CD4-positive, CD25-positive, alpha-beta regulatory T cell (primary cell): ENCODE data around the gene SEC24C. TPM values are rescaled to one million over a fixed set of nuclear protein-coding genes. Genes with fewer than 3 reads are reported as not detected.
A peak's percentile ranks its signal among the peaks of the same experiment; 100 is the strongest.
"Not testable (repeated sequence)": the region's sequence is repeated elsewhere in the genome, so short reads cannot be mapped to it uniquely, and the experiment has no call there.

Source experiments
- ATAC-seq, 2 donors: fragments of 150-1000 bp; cut with Tn5 transposase; one replicate each; pipeline ENCODE4 v1.10.0; 2021; ENCODE audit warnings: low read depth in 2 of 2, moderate number of reproducible peaks in 2 of 2, moderate library complexity in 1 of 2
- DNase-seq, 3 donors: peaks; one replicate each; pipeline versions ENCODE4 v3.0.0 to v3.0.0-alpha.2; 2012 to 2022; ENCODE audit warnings: mixed read lengths in 1 of 3
- H3K27ac ChIP-seq: one replicate; pipeline ENCODE4 v1.7.0; 2013; ENCODE audit warnings: mild to moderate bottlenecking, low read length; ENCODE audit not compliant: insufficient read depth, poor library complexity, severe bottlenecking
- H3K27me3 ChIP-seq: one replicate; pipeline ENCODE4 v1.7.0; 2013; ENCODE audit warnings: low read length; ENCODE audit not compliant: control insufficient read depth, insufficient read depth
- H3K36me3 ChIP-seq: one replicate; pipeline ENCODE4 v1.7.0; 2013; ENCODE audit warnings: mild to moderate bottlenecking, low read length, moderate library complexity; ENCODE audit not compliant: control insufficient read depth, insufficient read depth
- H3K4me1 ChIP-seq: 2 replicates; pipeline ENCODE4 v1.7.0; 2013; ENCODE audit warnings: mild to moderate bottlenecking, low read length; ENCODE audit not compliant: insufficient read depth, control insufficient read depth, poor library complexity, severe bottlenecking
- H3K4me3 ChIP-seq: one replicate; pipeline ENCODE4 v1.7.0; 2013; ENCODE audit warnings: low read depth, mild to moderate bottlenecking, low read length, moderate library complexity
- H3K9me3 ChIP-seq, 2 experiments: 1 replicate in 1 of 2; 2 replicates in 1 of 2; pipeline ENCODE4 v1.7.0; 2013; ENCODE audit warnings: low read length in 2 of 2, mild to moderate bottlenecking in 1 of 2, moderate library complexity in 1 of 2; ENCODE audit not compliant: control insufficient read depth in 2 of 2
- H3K27ac Mint-ChIP-seq, 3 donors: one replicate each; pipeline ENCODE4 v1.8.0; 2020 to 2022; ENCODE audit warnings: mild to moderate bottlenecking in 3 of 3, mixed read lengths in 3 of 3, moderate library complexity in 2 of 3
- H3K27me3 Mint-ChIP-seq: one replicate; pipeline ENCODE4 v1.8.0; 2022; ENCODE audit warnings: mild to moderate bottlenecking, mixed read lengths
- H3K36me3 Mint-ChIP-seq: one replicate; pipeline ENCODE4 v1.8.0; 2020; ENCODE audit warnings: mixed read lengths
- H3K4me1 Mint-ChIP-seq, 4 donors: one replicate each; pipeline ENCODE4 v1.8.0; 2020 to 2022; ENCODE audit warnings: mixed read lengths in 4 of 4, mild to moderate bottlenecking in 1 of 4
- H3K4me3 Mint-ChIP-seq, 4 donors: one replicate each; pipeline ENCODE4 v1.8.0; 2020 to 2022; ENCODE audit warnings: mild to moderate bottlenecking in 4 of 4, mixed read lengths in 4 of 4, moderate library complexity in 3 of 4
- H3K9me3 Mint-ChIP-seq, 7 donors: one replicate each; pipeline ENCODE4 v1.8.0; 2020 to 2022; ENCODE audit warnings: mixed read lengths in 7 of 7, mild to moderate bottlenecking in 3 of 7, moderate library complexity in 2 of 7
- polyA plus RNA-seq, 4 donors: library from polyadenylated mRNA; unstranded; fragments of 300-500 nt; fragmentation: Illumina TruSeq; gene quantifications; one replicate each; pipeline ENCODE4 v1.2.3, GENCODE V29; 2021
- total RNA-seq: library from RNA; stranded (reverse); gene quantifications from one replicate; pipeline ENCODE4 v1.2.3, GENCODE V29; 2022

The SEC24C gene
- total and polyA plus RNA-seq, 5 donors from 2014 or later: 30.2 to 78.2 (median 39.3) TPM

DNA sequence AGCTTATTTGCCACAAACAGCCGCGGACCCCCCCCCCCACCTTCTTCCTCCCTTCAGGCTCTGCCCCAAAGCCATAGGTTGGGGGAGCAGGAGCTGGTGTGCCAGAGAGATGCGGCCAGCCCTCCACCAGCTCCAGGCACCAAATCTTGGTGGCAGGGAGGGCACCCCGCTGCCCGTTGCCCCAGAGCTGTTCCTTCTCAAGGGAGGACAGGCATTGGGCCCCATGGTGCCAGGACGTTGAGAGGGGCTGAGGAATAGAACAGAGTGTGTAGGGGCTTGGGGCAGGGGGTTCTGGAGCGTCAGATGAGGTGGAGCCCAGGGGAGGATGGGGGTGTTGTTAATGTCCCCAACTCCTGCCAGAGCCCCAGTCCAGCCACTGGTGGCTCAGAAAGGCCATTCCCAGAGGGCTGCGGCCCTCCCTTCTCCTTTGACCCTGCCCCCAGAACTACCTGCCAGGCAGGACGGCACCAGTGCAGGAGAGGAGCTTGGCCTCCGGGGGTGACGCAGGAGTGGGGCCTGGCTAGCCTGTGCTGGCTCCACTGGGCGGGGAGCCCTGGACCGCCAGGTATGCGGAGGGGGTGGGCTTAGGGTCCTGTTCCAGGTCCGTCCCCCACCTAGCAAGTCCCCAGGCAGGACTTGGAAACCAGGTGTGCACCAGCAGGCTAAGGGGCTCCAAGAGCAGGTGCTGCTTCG is 10.0 kb upstream of the SEC24C start:
- DNase-seq (no peak), ATAC-seq (no peak)
- Histone ChIP-seq H3K4me1 (peaks cover 16% of the 10 kb centered on the region), H3K27me3 (no peaks in the 10 kb centered on the region), H3K36me3 (peaks cover 2% of the 10 kb centered on the region), H3K4me3 (no peak overlapping the region), H3K9me3 (no peaks in the 10 kb centered on the region), H3K27ac (no peak overlapping the region)
- peak overlapping the region in 1 of 3 donors; percentile 82 for H3K27ac Mint-ChIP-seq
- H3K36me3 Mint-ChIP-seq: no peaks in the 10 kb centered on the region
- H3K4me3 Mint-ChIP-seq: no peak overlapping the region
- H3K27me3 Mint-ChIP-seq: no peaks in the 10 kb centered on the region
- H3K4me1 Mint-ChIP-seq: peaks cover 3 to 29% (median 10%) of the 10 kb centered on the region in 4 donors
- peaks cover 0 to 2% (median 0%) of the 10 kb centered on the region in 7 donors for H3K9me3 Mint-ChIP-seq

DNA sequence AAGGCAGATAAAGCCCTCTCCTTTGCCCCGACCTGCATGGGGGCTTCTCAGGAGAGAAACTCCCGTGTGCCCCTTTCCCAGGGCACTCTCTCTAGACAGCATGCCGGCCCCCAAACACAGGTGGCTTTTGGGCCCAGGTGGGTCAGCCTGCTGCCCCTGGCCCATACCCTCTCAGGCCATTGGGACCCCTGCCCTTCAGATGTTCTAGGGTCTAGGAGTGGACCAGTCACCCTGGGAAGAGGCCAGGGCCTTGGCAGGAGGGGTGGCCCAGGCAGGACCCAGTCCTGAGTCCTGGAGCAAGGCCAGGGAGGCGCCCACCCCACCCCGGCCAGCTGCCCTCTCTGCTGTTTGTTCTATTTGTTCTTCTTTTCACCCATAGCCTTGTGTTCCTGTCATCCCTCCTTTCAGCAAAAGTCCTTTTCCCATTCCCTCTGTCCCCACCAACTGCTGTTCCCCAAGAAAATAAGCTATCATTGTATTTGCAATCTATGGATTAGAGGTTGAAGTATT is 9.3 kb upstream of the SEC24C start:
- no peaks in the 10 kb centered on the region for H3K36me3 Mint-ChIP-seq
- no peak overlapping the region for H3K27ac Mint-ChIP-seq
- peaks cover 0 to 24% (median 6%) of the 10 kb centered on the region in 4 donors for H3K4me1 Mint-ChIP-seq
- no peaks in the 10 kb centered on the region for H3K27me3 Mint-ChIP-seq
- Histone ChIP-seq H3K4me1 (peaks cover 16% of the 10 kb centered on the region), H3K27me3 (no peaks in the 10 kb centered on the region), H3K9me3 (no peaks in the 10 kb centered on the region), H3K27ac (no peak overlapping the region), H3K36me3 (peaks cover 2% of the 10 kb centered on the region), H3K4me3 (no peak overlapping the region)
- H3K9me3 Mint-ChIP-seq: peaks cover 0 to 2% (median 0%) of the 10 kb centered on the region in 7 donors
- ATAC-seq: no peak
- no peak for DNase-seq
- peak overlapping the region in 1 of 4 donors; percentile 3 for H3K4me3 Mint-ChIP-seq

DNA sequence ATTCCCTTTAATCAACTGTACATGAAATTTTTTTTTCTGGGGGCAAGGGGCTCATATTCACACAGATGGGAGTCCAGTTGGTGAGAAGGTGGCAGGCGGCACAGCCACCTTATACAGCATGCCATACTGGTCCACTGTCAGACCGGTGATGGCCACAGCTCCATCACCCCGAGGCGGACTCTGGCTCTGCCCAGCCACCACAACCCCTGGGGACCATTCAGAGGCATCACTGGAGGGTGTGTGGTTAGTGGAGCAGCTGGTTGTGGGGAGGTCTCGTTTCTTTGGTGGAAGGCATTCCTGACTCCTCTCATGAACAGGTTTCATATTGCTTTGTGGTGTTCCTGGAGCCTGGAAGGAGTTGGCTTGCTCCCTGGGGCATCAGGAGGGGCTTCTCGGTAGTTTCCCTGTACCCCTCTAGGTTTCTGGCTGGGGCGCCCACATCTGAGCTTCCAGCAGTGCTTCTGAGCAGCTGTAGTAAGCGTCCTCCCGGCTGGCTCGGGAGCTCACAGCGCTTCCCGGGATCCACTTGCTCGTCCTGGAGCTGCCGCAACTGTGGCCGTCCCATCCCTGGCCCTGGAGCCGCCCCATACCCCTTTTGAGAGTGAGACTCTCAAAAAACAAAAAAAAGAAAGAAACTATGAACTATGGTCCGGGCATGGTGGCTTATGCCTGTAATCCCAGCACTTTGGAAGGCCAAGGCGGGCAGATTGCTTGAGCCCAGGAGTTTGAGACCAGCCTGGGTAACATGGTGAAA is 3.5 kb upstream of the SEC24C start:
- H3K9me3 Mint-ChIP-seq, H3K36me3 ChIP-seq, H3K27me3 ChIP-seq, H3K36me3 Mint-ChIP-seq, H3K27me3 Mint-ChIP-seq, H3K9me3 ChIP-seq, H3K4me3 ChIP-seq, DNase-seq, H3K27ac Mint-ChIP-seq, H3K27ac ChIP-seq, ATAC-seq: not testable (repeated sequence)
- Mint-ChIP-seq H3K4me3 (peak overlapping the region in 1 of 4 donors; percentile 51), H3K4me1 (peaks cover 7 to 25% (median 18%) of the 10 kb centered on the region in 4 donors)
- peaks cover 19% of the 10 kb centered on the region for H3K4me1 ChIP-seq

DNA sequence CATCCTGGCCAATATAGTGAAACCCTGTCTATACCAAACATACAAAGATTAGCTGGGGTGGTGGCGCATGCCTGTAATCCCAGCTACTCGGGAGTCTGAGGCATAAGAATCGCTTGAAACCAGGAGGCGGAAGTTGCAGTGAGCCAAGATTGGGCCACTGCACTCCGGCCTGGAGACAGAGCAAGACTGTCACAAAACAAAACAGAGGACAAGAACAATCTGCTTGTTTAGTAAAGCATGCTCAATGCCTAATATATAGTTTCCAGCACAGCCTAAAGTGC is 1.8 kb upstream of the SEC24C start:
- Histone ChIP-seq H3K4me1 (peaks cover 30% of the 10 kb centered on the region), H3K36me3 (peaks cover 8% of the 10 kb centered on the region), H3K4me3 (no peak overlapping the region), H3K27ac (no peak overlapping the region), H3K9me3 (no peaks in the 10 kb centered on the region), H3K27me3 (no peaks in the 10 kb centered on the region)
- Mint-ChIP-seq H3K27me3 (no peaks in the 10 kb centered on the region), H3K4me1 (peaks cover 7 to 37% (median 26%) of the 10 kb centered on the region in 4 donors), H3K27ac (peak overlapping the region; percentile 31 to 99 (median 38)), H3K36me3 (no peaks in the 10 kb centered on the region), H3K9me3 (peaks cover 0 to 2% (median 0%) of the 10 kb centered on the region in 7 donors), H3K4me3 (peak overlapping the region in 3 of 4 donors; percentile 96 to 100 (median 100))
- DNase-seq: no peak
- no peak for ATAC-seq

DNA sequence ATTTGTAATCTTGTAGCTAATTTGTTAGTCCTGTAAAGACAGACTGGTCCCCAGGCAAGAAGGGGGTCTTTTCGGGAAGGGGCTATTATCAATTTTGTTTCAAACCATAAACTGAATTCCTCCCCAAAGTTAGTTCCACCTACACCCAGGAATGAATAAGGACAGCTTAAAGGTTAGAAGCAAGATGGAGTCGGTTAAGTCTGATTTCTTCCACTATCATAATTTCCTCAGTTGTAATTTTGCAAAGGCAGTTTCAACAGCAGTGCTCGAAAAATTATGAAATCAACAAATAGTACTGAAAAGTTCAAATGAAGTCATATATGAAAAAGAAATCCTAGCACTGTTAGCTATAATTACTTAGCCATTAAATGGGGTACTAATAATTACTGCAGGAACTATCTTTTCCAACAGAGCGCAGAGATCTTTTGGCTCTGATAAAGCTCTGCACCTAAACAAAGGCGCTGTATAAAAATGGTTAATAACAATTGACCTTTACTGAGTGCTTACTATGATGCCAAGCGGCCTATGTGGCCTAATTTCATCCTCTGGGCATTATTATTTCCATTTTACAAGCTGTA is 756 bp upstream of the SEC24C start:
- H3K27ac ChIP-seq: peak overlapping the region; percentile 98
- Mint-ChIP-seq H3K4me3 (peak overlapping the region; percentile 96 to 100 (median 100)), H3K27ac (peak overlapping the region; percentile 99 to 100 (median 100)), H3K27me3 (no peaks in the 10 kb centered on the region), H3K9me3 (peaks cover 0 to 2% (median 0%) of the 10 kb centered on the region in 7 donors), H3K4me1 (peaks cover 7 to 37% (median 26%) of the 10 kb centered on the region in 4 donors), H3K36me3 (no peaks in the 10 kb centered on the region)
- no peaks in the 10 kb centered on the region for H3K9me3 ChIP-seq
- peak overlapping the region; percentile 96 for H3K4me3 ChIP-seq
- ATAC-seq: no peak
- DNase-seq: peak in 1 of 3 donors; percentile 16
- no peaks in the 10 kb centered on the region for H3K27me3 ChIP-seq
- H3K36me3 ChIP-seq: peaks cover 5% of the 10 kb centered on the region
- H3K4me1 ChIP-seq: peaks cover 30% of the 10 kb centered on the region

DNA sequence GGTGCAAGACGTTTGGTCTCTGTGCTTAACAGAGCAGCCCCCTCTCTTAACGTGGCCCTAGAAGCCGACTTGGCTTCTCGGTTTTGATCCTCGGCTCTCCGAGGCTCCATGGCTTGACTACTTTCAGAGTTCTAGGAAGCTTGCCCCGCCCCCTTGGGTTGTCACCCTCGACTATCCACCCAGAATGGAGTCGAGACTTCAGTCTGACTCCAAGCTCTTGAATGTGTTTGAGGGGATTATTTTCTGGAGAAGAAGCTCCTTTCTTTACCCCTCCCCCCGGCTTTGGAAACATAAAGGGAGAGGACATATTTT is 448 bp downstream of the SEC24C start:
- peaks cover 7% of the 10 kb centered on the region for H3K36me3 Mint-ChIP-seq
- Histone ChIP-seq H3K27ac (peak overlapping the region; percentile 98), H3K4me3 (peak overlapping the region; percentile 96), H3K4me1 (peaks cover 37% of the 10 kb centered on the region), H3K27me3 (no peaks in the 10 kb centered on the region), H3K9me3 (no peaks in the 10 kb centered on the region), H3K36me3 (peaks cover 11% of the 10 kb centered on the region)
- ATAC-seq: no peak
- H3K9me3 Mint-ChIP-seq: peaks cover 0 to 2% (median 0%) of the 10 kb centered on the region in 7 donors
- peaks cover 12 to 46% (median 33%) of the 10 kb centered on the region in 4 donors for H3K4me1 Mint-ChIP-seq
- DNase-seq: peak in 2 of 3 donors; percentile 30 to 66
- H3K27ac Mint-ChIP-seq: peak overlapping the region; percentile 99 to 100 (median 100)
- H3K4me3 Mint-ChIP-seq: peak overlapping the region; percentile 96 to 100 (median 100)
- H3K27me3 Mint-ChIP-seq: no peaks in the 10 kb centered on the region

DNA sequence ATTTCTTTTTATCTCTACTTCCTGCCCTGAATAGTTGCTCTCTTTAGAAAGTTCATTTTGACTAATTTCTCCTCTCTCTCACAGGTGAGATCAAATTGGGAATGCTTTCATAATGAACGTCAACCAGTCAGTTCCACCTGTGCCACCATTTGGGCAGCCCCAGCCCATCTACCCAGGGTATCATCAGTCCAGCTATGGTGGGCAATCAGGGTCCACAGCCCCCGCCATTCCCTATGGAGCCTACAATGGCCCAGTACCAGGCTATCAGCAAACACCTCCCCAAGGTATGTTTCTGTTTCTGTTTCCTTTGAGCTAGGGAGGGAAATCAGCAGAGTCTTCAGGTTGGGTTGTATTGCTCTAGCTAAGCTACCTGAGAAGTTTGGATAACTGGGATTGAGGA is 2.5 kb downstream of the SEC24C start:
- ATAC-seq: no peak
- Mint-ChIP-seq H3K4me1 (peaks cover 12 to 62% (median 49%) of the 10 kb centered on the region in 4 donors), H3K36me3 (peaks cover 21% of the 10 kb centered on the region), H3K9me3 (peaks cover 0 to 2% (median 0%) of the 10 kb centered on the region in 7 donors), H3K27me3 (no peaks in the 10 kb centered on the region), H3K27ac (peak overlapping the region in 2 of 3 donors; percentile 65 to 68), H3K4me3 (peak overlapping the region; percentile 71 to 83 (median 74))
- no peaks in the 10 kb centered on the region for H3K9me3 ChIP-seq
- H3K4me1 ChIP-seq: peaks cover 37% of the 10 kb centered on the region
- H3K36me3 ChIP-seq: peaks cover 30% of the 10 kb centered on the region
- no peaks in the 10 kb centered on the region for H3K27me3 ChIP-seq
- DNase-seq: no peak
- H3K27ac ChIP-seq: no peak overlapping the region
- H3K4me3 ChIP-seq: peak overlapping the region; percentile 32
